Upper lobe of left lung (tissue), 6 donors: ENCODE measurements around the gene PLAGL1. TPM values are rescaled to one million over a fixed set of nuclear protein-coding genes. Genes with fewer than 3 reads are reported as not detected.
"Not testable (repeated sequence)": the region's sequence is repeated elsewhere in the genome, so short reads cannot be mapped to it uniquely, and the experiment has no call there.

Experiments
- ATAC-seq, 2 donors: fragments of 200-7000 bp; cut with Tn5 transposase; one replicate each; pipeline ENCODE4 v1.9.1; 2022; ENCODE audit warnings: mild to moderate bottlenecking in 2 of 2, moderate library complexity in 2 of 2; ENCODE audit not compliant: low FRiP score in 2 of 2
- DNase-seq, 2 donors: peaks; one replicate each; pipeline ENCODE4 v3.0.0-alpha.2; 2019 to 2020
- H3K27ac ChIP-seq, 4 donors: fragments of 200-600 bp; sonication (generic); one replicate each; pipeline ENCODE4 v1.5.1; 2016 to 2019
- H3K27me3 ChIP-seq, 4 donors: fragments of 200-600 bp; sonication (generic); one replicate each; pipeline ENCODE4 v1.5.1; 2017 to 2019
- H3K36me3 ChIP-seq, 4 donors: fragments of 200-600 bp; sonication (generic); one replicate each; pipeline ENCODE4 v1.5.1; 2016 to 2019
- H3K4me1 ChIP-seq, 4 donors: fragments of 200-600 bp; sonication (generic); one replicate each; pipeline ENCODE4 v1.5.1; 2018 to 2019
- H3K4me3 ChIP-seq, 4 donors: fragments of 200-600 bp; sonication (generic); one replicate each; pipeline ENCODE4 v1.5.1; 2017 to 2019; ENCODE audit warnings: mild to moderate bottlenecking in 2 of 4, moderate library complexity in 1 of 4
- H3K9me3 ChIP-seq, 4 donors: fragments of 200-600 bp; sonication (generic); one replicate each; pipeline ENCODE4 v1.5.1; 2018 to 2019
- CTCF ChIP-seq, 6 experiments: fragments of 450-650 bp in 4 of 6; fragments of 200-600 bp in 2 of 6; sonication (generic) in 2 of 6; IDR thresholded peaks; one replicate each; pipeline ENCODE4 v1.5.1; 2016 to 2019; ENCODE audit warnings: antibody characterized with exemption in 6 of 6
- EP300 ChIP-seq, 4 donors: sonication (generic); formaldehyde crosslinking; IDR thresholded peaks; one replicate each; pipeline ENCODE4 v1.5.1; 2017; ENCODE audit warnings: antibody characterized with exemption in 4 of 4, control low read depth in 2 of 4
- POLR2A ChIP-seq, 4 donors: fragments of 450-650 bp; IDR thresholded peaks; one replicate each; pipeline ENCODE4 v1.5.1; 2016 to 2017; ENCODE audit warnings: antibody characterized with exemption in 4 of 4, mild to moderate bottlenecking in 2 of 4
- POLR2AphosphoS5 ChIP-seq, 2 donors: sonication (generic); formaldehyde crosslinking; IDR thresholded peaks; one replicate each; pipeline ENCODE4 v1.5.1; 2017; ENCODE audit warnings: antibody characterized with exemption in 2 of 2
- WGBS, 2 donors: methylation state at CpG; one replicate each; pipeline ENCODE4 v1.1.5; 2017 to 2018; 5-methylcytosine and 5-hydroxymethylcytosine counted together
- total RNA-seq, 6 donors: library from RNA; depleted of rRNA in 4 of 6; stranded (reverse); fragments of >200 nt in 4 of 6; gene quantifications; one replicate each; pipeline versions ENCODE4 v1.1.0 to v1.2.1, GENCODE V29; 2016 to 2021
- donor health status: DM: no; HTN: no; CAD: no; lungs with moderate emphysema.
- donor health status: DM: no; HTN: yes; CAD: no; lungs with severe emphysema.

PLAGL1 gene
- total RNA-seq, 6 donors from 2014 or later: 22.5 to 47.5 (median 35.4) TPM

- Histone ChIP-seq H3K4me1 (no peaks in the 10 kb centered on the region), H3K4me3 (no peak overlapping the region), H3K36me3 (no peaks in the 10 kb centered on the region), H3K27ac (no peak overlapping the region), H3K9me3 (no peaks in the 10 kb centered on the region), H3K27me3 (no peaks in the 10 kb centered on the region)
- WGBS, 2 donors: 79 to 89% methylated on average over 5 of the region's 5 CpGs
- ATAC-seq (peak in 1 of 2 donors; percentile 29), DNase-seq (no peak)
- TF ChIP-seq POLR2AphosphoS5 (IDR thresholded peaks at IDR 0.05) (no peak), CTCF (IDR thresholded peaks at IDR 0.05) (no peak), EP300 (IDR thresholded peaks at IDR 0.05) (no peak), POLR2A (IDR thresholded peaks at IDR 0.05) (no peak)
Observed at GRCh38 chr6:144019929-144020328, 11.9 kb upstream of the PLAGL1 start.

GRCh38 chr6:144017166-144018094 lies 9.4 kb upstream of the PLAGL1 start:
- ATAC-seq (no peak), DNase-seq (no peak)
- WGBS, 2 donors: 77 to 81% methylated on average over 5 of the region's 5 CpGs
- H3K27me3 ChIP-seq: no peaks in the 10 kb centered on the region
- H3K4me1 ChIP-seq: no peaks in the 10 kb centered on the region
- no peaks in the 10 kb centered on the region for H3K36me3 ChIP-seq
- no peaks in the 10 kb centered on the region for H3K9me3 ChIP-seq
- H3K27ac ChIP-seq: no peak overlapping the region
- H3K4me3 ChIP-seq: no peak overlapping the region
- TF ChIP-seq EP300 (IDR thresholded peaks at IDR 0.05) (no peak), POLR2A (IDR thresholded peaks at IDR 0.05) (no peak), CTCF (IDR thresholded peaks at IDR 0.05) (no peak), POLR2AphosphoS5 (IDR thresholded peaks at IDR 0.05) (no peak)

GRCh38 chr6:144013486-144013909 lies 5.4 kb upstream of the PLAGL1 start:
- peaks cover 0 to 2% (median 0%) of the 10 kb centered on the region in 4 donors for H3K4me1 ChIP-seq
- H3K27ac ChIP-seq: no peak overlapping the region
- no peak overlapping the region for H3K4me3 ChIP-seq
- TF ChIP-seq CTCF (IDR thresholded peaks at IDR 0.05) (peak; percentile 75 to 89 (median 82)), EP300 (IDR thresholded peaks at IDR 0.05) (no peak)
- H3K27me3 ChIP-seq: no peaks in the 10 kb centered on the region
- H3K9me3 ChIP-seq: no peaks in the 10 kb centered on the region
- DNase-seq: peak in 1 of 2 donors; percentile 81
- 13% methylated on average over 8 of the region's 8 CpGs for WGBS, 2 donors
- peak; percentile 80 to 85 for ATAC-seq
- no peaks in the 10 kb centered on the region for H3K36me3 ChIP-seq

GRCh38 chr6:144012534-144012933 lies 4.5 kb upstream of the PLAGL1 start:
- H3K27me3 ChIP-seq: no peaks in the 10 kb centered on the region
- no peak for ATAC-seq
- no peaks in the 10 kb centered on the region for H3K9me3 ChIP-seq
- DNase-seq: no peak
- no peak overlapping the region for H3K27ac ChIP-seq
- 83 to 92% methylated on average over 1 of the region's 1 CpG for WGBS, 2 donors
- no peak for TF ChIP-seq POLR2AphosphoS5 (IDR thresholded peaks at IDR 0.05)
- TF ChIP-seq POLR2A (IDR thresholded peaks at IDR 0.05): no peak
- TF ChIP-seq EP300 (IDR thresholded peaks at IDR 0.05): no peak
- peaks cover 0 to 5% (median 0%) of the 10 kb centered on the region in 4 donors for H3K4me1 ChIP-seq
- no peak overlapping the region for H3K4me3 ChIP-seq
- H3K36me3 ChIP-seq: no peaks in the 10 kb centered on the region

GRCh38 chr6:144009628-144010027 lies 1.6 kb upstream of the PLAGL1 start:
- H3K4me1 ChIP-seq, ATAC-seq, DNase-seq, H3K9me3 ChIP-seq, H3K36me3 ChIP-seq, H3K27ac ChIP-seq, H3K4me3 ChIP-seq, H3K27me3 ChIP-seq: not testable (repeated sequence)
- WGBS, 2 donors: 95 to 98% methylated on average over 2 of the region's 2 CpGs
